ENCODE data around the gene PCYT2.

Gene PCYT2

GRCh38 chr17:81942167-81942553 lies 31.0 kb upstream of the PCYT2 start:
- no peak for DNase-seq

GRCh38 chr17:81941484-81942166 lies 30.4 kb upstream of the PCYT2 start:
- no peak for DNase-seq

- DNase-seq = no peak
These were observed 29.6 kb upstream of the PCYT2 start for GRCh38 chr17:81940538-81941483.

GRCh38 chr17:81939881-81940385 lies 28.7 kb upstream of the PCYT2 start:
- DNase-seq = no peak

- DNase-seq = no peak
These were observed 28.0 kb upstream of the PCYT2 start for GRCh38 chr17:81939218-81939617.

- DNase-seq = no peak
These were observed 24.5 kb upstream of the PCYT2 start for GRCh38 chr17:81935709-81936084.

GRCh38 chr17:81934850-81935708 lies 23.9 kb upstream of the PCYT2 start:
- DNase-seq = no peak

- DNase-seq = no peak
These were observed 23.0 kb upstream of the PCYT2 start for GRCh38 chr17:81934098-81934757.

GRCh38 chr17:81933178-81933699 lies 22.0 kb upstream of the PCYT2 start:
- DNase-seq = no peak

- DNase-seq = no peak
These were observed 21.3 kb upstream of the PCYT2 start for GRCh38 chr17:81932333-81932983.

- DNase-seq = no peak
These were observed 20.5 kb upstream of the PCYT2 start for GRCh38 chr17:81931557-81932332.

- no peak for DNase-seq
These were observed 20.0 kb upstream of the PCYT2 start for GRCh38 chr17:81931189-81931556.

GRCh38 chr17:81930142-81931125 lies 19.2 kb upstream of the PCYT2 start:
- DNase-seq = no peak

GRCh38 chr17:81929253-81930141 lies 18.3 kb upstream of the PCYT2 start:
- DNase-seq = no peak

- DNase-seq = peak; percentile 32
These were observed 17.5 kb upstream of the PCYT2 start for GRCh38 chr17:81928544-81929252.

GRCh38 chr17:81927653-81928543 lies 16.7 kb upstream of the PCYT2 start, which contains the start of gene MAFG:
Gene MAFG, minus strand, starts transcription at chr17:81927735. Its CDS starts 4,550 bp downstream, at chr17:81923185.
- peak; percentile 95 for DNase-seq

Measured in EL (cell line).